OCI-LY3 (cell line): ENCODE measurements around the gene EDEM1.

Experiments
- H2AFZ ChIP-seq: fragments of 200-600, 300-600 bp; shearing (Covaris generic); 2 replicates; pipeline ENCODE4 v1.6.0; 2014; ENCODE audit warnings: antibody characterized with exemption, low read depth, low read length
- H3K27ac ChIP-seq: fragments of 200-600, 300-600 bp; sonication (generic); 2 replicates; pipeline ENCODE4 v1.5.1; 2014; ENCODE audit warnings: mild to moderate bottlenecking, low read length, moderate library complexity, mixed read lengths
- H3K27me3 ChIP-seq: fragments of 200-600, 300-600 bp; sonication (generic); 2 replicates; pipeline ENCODE4 v1.6.1; 2014; ENCODE audit warnings: low read depth, low read length, mixed read lengths
- H3K36me3 ChIP-seq: fragments of 200-600, 300-600 bp; sonication (generic); replicated peaks from 2 replicates; pipeline ENCODE3; 2014; ENCODE audit warnings: low read depth, low read length, mixed read lengths
- H3K4me1 ChIP-seq: fragments of 300-600, 200-600 bp; sonication (generic); 2 replicates; pipeline ENCODE4 v1.6.1; 2014; ENCODE audit warnings: low read length, mixed read lengths
- H3K4me2 ChIP-seq: fragments of 200-600, 300-600 bp; sonication (generic); 2 replicates; pipeline ENCODE4 v1.6.1; 2014; ENCODE audit warnings: low read length, mixed read lengths
- H3K4me3 ChIP-seq: fragments of 300-600, 200-600 bp; sonication (generic); 2 replicates; pipeline ENCODE4 v1.5.1; 2014; ENCODE audit warnings: antibody characterized with exemption, mild to moderate bottlenecking, low read length, moderate library complexity
- H3K79me2 ChIP-seq: fragments of 300-600, 200-600 bp; shearing (Covaris generic); 2 replicates; pipeline ENCODE4 v1.6.1; 2014; ENCODE audit warnings: mild to moderate bottlenecking, low read length, mixed read lengths
- H3K9ac ChIP-seq: fragments of 300-600, 200-600 bp; shearing (Covaris generic); 2 replicates; pipeline ENCODE4 v1.6.0; 2014; ENCODE audit warnings: mild to moderate bottlenecking, low read length, moderate library complexity
- H3K9me3 ChIP-seq: fragments of 200-600, 300-600 bp; shearing (Covaris generic); 2 replicates; pipeline ENCODE4 v1.6.1; 2014; ENCODE audit warnings: low read length, mixed read lengths; ENCODE audit not compliant: insufficient read depth
- H4K20me1 ChIP-seq: fragments of 200-600, 300-600 bp; sonication (generic); 2 replicates; pipeline ENCODE4 v1.6.1; 2016; ENCODE audit warnings: low read length, mixed read lengths; ENCODE audit not compliant: insufficient read depth
- CTCF ChIP-seq: fragments of 200-600, 300-600 bp; sonication (generic); IDR thresholded peaks from 2 replicates; pipeline ENCODE4 v1.5.1; 2014; ENCODE audit warnings: antibody characterized with exemption, low read length, low read depth
- EZH2phosphoT487 ChIP-seq: fragments of 200-600 bp; shearing (Covaris generic); IDR thresholded peaks from 2 replicates; pipeline ENCODE4 v1.6.1; 2018; ENCODE audit warnings: antibody characterized with exemption, mixed run types, low read depth

Gene EDEM1

GRCh38 chr3:5250467-5251195 lies 63.1 kb downstream of the EDEM1 start:
- no peaks in the 10 kb centered on the region for H3K4me1 ChIP-seq
- H3K9ac ChIP-seq: no peak overlapping the region
- H3K4me3 ChIP-seq: no peak overlapping the region
- no peaks in the 10 kb centered on the region for H3K79me2 ChIP-seq
- TF ChIP-seq EZH2phosphoT487: no peak
- no peak for TF ChIP-seq CTCF
- H3K27ac ChIP-seq: no peak overlapping the region
- no peak overlapping the region for H2AFZ ChIP-seq
- no peaks in the 10 kb centered on the region for H4K20me1 ChIP-seq
- H3K4me2 ChIP-seq: no peak overlapping the region
- H3K9me3 ChIP-seq: no peaks in the 10 kb centered on the region
- no peaks in the 10 kb centered on the region; the same call in 1 of the 2 replicates for H3K27me3 ChIP-seq
- no peaks in the 10 kb centered on the region for H3K36me3 ChIP-seq

GRCh38 chr3:5251196-5251583 lies 63.7 kb downstream of the EDEM1 start:
- no peak overlapping the region for H3K9ac ChIP-seq
- no peaks in the 10 kb centered on the region for H3K9me3 ChIP-seq
- no peaks in the 10 kb centered on the region for H3K36me3 ChIP-seq
- H2AFZ ChIP-seq: no peak overlapping the region
- no peak overlapping the region for H3K27ac ChIP-seq
- no peaks in the 10 kb centered on the region; the same call in 1 of the 2 replicates for H3K27me3 ChIP-seq
- no peaks in the 10 kb centered on the region for H4K20me1 ChIP-seq
- H3K4me1 ChIP-seq: no peaks in the 10 kb centered on the region
- H3K4me3 ChIP-seq: no peak overlapping the region
- no peak for TF ChIP-seq EZH2phosphoT487
- TF ChIP-seq CTCF: no peak
- no peak overlapping the region for H3K4me2 ChIP-seq
- H3K79me2 ChIP-seq: no peaks in the 10 kb centered on the region

GRCh38 chr3:5252131-5252530 lies 64.6 kb downstream of the EDEM1 start:
- Histone ChIP-seq H3K9me3 (no peaks in the 10 kb centered on the region), H3K27me3 (no peaks in the 10 kb centered on the region; the same call in 1 of the 2 replicates), H3K4me2 (no peak overlapping the region), H3K4me1 (no peaks in the 10 kb centered on the region), H4K20me1 (no peaks in the 10 kb centered on the region), H3K27ac (no peak overlapping the region), H3K79me2 (no peaks in the 10 kb centered on the region), H2AFZ (no peak overlapping the region), H3K9ac (no peak overlapping the region), H3K4me3 (no peak overlapping the region), H3K36me3 (no peaks in the 10 kb centered on the region)
- TF ChIP-seq CTCF: no peak

GRCh38 chr3:5254281-5255048 lies 67.0 kb downstream of the EDEM1 start:
- no peaks in the 10 kb centered on the region; the same call in 1 of the 2 replicates for H3K27me3 ChIP-seq
- H3K79me2 ChIP-seq: no peaks in the 10 kb centered on the region
- no peaks in the 10 kb centered on the region for H3K9me3 ChIP-seq
- H2AFZ ChIP-seq: no peak overlapping the region
- H3K4me2 ChIP-seq: no peak overlapping the region
- H3K27ac ChIP-seq: no peak overlapping the region
- no peaks in the 10 kb centered on the region for H4K20me1 ChIP-seq
- no peak overlapping the region for H3K9ac ChIP-seq
- no peaks in the 10 kb centered on the region for H3K4me1 ChIP-seq
- H3K4me3 ChIP-seq: no peak overlapping the region
- H3K36me3 ChIP-seq: no peaks in the 10 kb centered on the region
- TF ChIP-seq CTCF (no peak), EZH2phosphoT487 (no peak)
